Measurements from ENCODE around the gene RTN4R.

The RTN4R gene

DNA sequence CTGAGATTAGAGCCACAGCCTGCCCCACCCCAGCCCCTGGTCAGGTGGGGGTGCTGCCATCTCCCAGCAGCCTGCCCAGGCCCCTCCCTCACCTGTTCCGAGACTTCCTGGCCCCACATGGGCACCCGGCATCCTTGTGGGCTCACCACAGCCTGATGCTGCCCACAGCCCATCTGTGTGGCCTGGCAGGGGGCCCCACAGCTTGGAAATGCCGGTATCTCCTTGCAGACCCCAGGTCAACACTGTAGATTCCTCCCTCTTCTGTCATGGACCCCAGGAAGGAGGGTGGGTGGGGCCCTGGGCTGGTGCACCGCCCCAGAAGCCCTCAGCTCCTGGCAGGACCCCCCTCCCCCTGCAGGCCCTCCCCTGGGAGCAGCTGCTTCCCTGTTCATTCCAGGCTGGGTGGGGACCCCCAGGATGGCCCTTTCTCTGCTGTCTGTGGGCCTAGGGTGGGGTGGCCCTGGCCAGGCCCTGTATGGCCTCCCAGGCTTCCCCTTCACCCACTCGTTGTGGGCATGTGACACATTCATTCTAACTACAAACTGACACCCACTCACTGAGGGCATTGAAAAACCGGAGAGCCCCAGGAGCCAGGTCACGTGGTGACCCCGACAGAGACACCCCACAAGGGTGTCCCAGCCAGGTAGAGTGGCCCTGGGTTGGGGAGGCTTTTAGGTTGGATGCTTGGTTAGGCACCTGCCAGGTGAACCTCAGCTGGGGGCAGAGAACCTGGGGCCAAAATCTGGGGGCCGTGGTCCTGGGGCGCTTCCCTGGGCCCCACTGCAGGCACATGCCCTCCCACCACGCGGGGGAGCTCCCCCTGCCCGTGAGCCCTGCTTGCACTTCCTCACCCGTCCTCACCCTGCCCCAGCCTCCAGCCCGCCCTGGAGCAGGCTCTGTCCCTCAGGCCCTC, 73.2 kb downstream of the RTN4R start:
- no peak for DNase-seq

DNA sequence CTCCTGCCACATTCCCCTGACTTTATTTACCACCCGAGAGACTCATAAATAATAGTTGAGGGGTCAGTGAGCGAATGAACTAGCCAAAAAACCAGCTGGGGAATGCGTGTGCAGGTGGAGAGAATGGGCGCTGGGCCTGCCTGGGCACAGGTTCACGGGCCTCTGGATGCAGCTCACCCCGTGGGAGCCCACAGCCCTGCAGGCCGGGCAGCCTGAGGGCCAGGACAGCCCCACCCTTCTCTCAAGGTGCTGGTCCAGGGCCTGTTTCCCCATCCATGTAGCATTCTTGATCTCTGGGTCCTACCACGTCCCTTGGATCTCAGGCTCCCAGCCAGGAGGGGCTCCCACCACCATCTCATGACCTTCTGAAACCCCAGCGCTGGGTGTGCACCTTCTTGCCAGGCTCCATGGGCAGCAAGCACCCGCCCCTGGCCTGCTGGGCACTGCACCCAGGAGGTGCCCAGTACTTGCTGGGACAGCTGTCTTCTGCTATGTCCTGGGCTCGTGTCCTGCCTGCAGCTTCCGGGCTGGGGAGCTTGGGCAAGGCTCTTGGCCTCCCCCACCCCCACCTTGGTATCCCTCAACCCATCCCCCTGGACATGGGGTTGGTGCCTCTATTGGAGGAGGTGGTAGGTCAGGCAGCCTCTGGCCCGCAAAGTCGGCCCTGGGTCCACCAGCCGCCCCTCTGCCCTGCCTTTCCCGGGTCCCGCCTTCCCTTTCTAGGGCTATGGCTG, 74.2 kb downstream of the RTN4R start:
- DNase-seq = no peak

DNA sequence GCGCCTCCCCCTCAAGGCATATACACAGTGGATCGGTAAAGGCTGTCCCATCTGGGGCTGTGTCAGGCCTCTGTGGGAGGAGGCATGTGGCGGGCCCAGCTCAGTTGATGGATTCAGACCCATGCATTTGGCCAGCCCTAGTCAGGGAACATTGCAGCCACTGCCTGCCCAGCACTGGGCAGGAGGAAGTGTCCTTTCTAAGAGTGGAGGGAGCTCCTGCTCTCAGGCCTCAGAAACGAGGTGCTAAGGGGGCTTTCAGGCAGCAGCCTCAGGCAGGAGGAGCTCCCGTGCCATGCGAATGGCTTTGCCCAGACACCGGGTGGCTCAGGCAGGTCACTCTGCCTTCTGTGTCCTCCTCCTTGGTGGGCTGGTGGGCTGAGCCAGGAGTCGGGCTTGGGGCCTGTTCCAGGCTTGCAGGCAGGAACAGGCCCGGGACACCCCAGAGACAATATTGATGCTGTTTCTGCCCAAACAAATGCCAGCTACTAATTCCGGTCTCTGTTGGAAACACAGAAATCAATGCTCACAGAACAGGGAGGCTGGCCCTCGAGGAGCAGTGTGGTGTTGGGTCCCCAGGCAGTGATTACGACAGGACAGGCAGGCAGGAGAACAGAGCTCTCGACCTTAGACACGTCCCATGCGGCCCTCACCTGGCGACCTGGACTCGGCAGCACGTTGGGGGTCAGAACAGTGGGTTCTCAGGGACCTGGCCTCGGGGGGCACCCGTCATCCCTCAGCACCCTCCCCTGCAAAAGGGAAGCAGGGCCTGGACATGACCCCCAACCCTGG, 75.0 kb downstream of the RTN4R start:
- no peak for DNase-seq

GRCh38 chr22:20192293-20192971, 75.7 kb downstream of the RTN4R start:
- no peak for DNase-seq

- DNase-seq = no peak
Measured at GRCh38 chr22:20191803-20192202, 76.3 kb downstream of the RTN4R start.
